DOHH2 (cell line): ENCODE data around the gene KRTAP2-1.

Experiments used
- CTCF ChIP-seq: fragments of 200-600 bp; sonication (generic); IDR thresholded peaks from one replicate; pipeline ENCODE4 v1.5.1; 2014; ENCODE audit warnings: antibody characterized with exemption, mild to moderate bottlenecking, low read depth, low read length; ENCODE audit not compliant: poor library complexity, severe bottlenecking
- EZH2phosphoT487 ChIP-seq: fragments of 200-600 bp; sonication (generic); IDR thresholded peaks from 2 replicates; pipeline ENCODE4 v1.6.1; 2017; ENCODE audit warnings: borderline replicate concordance, mild to moderate bottlenecking, antibody characterized with exemption, low read length, moderate library complexity, mixed read lengths

GRCh38 chr17:41067281-41067680 lies 20.2 kb upstream of the KRTAP2-1 start:
- no peak for TF ChIP-seq EZH2phosphoT487
- no peak for TF ChIP-seq CTCF
